Breast epithelium (tissue), 3 donors: ENCODE data around the gene DBNDD1.

Source experiments
- POLR2A ChIP-seq: fragments of 450-650 bp; IDR thresholded peaks from one replicate; pipeline ENCODE4 v1.6.1; 2016; ENCODE audit warnings: antibody characterized with exemption, mild to moderate bottlenecking, moderate library complexity
- POLR2AphosphoS5 ChIP-seq, 3 donors: sonication (generic); formaldehyde crosslinking; IDR thresholded peaks; one replicate each; pipeline ENCODE4 v1.6.1; 2017; ENCODE audit warnings: antibody characterized with exemption in 3 of 3
- TF ChIP-seq, protein P1 (sequence below), 3 donors: fragments of 450-650 bp; IDR thresholded peaks; one replicate each; pipeline ENCODE4 v1.5.1; 2016 to 2017; ENCODE audit warnings: antibody characterized with exemption in 3 of 3, mild to moderate bottlenecking in 3 of 3, moderate library complexity in 3 of 3

DNA sequence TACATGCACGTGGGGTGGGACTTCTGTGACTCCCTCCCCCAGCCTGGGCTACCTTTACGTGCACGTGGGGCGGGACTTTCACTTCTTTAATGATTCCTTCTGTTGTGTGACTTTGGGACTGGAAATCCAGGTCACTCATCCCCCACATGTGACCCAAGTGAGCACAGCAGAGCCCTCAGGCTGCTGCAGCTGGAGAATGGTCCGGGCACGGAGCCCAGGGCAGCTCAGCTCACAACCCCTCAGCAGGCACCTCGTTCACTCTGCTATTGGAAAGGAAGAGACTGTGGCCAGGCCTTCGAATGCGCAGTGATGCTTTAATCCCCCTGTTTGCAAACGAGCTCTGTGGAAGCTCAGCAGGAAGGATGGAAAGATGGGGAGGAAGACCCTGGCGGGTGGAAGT lies 14.7 kb downstream of the DBNDD1 start:
- TF ChIP-seq, protein P1, sequence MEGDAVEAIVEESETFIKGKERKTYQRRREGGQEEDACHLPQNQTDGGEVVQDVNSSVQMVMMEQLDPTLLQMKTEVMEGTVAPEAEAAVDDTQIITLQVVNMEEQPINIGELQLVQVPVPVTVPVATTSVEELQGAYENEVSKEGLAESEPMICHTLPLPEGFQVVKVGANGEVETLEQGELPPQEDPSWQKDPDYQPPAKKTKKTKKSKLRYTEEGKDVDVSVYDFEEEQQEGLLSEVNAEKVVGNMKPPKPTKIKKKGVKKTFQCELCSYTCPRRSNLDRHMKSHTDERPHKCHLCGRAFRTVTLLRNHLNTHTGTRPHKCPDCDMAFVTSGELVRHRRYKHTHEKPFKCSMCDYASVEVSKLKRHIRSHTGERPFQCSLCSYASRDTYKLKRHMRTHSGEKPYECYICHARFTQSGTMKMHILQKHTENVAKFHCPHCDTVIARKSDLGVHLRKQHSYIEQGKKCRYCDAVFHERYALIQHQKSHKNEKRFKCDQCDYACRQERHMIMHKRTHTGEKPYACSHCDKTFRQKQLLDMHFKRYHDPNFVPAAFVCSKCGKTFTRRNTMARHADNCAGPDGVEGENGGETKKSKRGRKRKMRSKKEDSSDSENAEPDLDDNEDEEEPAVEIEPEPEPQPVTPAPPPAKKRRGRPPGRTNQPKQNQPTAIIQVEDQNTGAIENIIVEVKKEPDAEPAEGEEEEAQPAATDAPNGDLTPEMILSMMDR (IDR thresholded peaks at IDR 0.05): no peak
- no peak for TF ChIP-seq POLR2AphosphoS5 (IDR thresholded peaks at IDR 0.05)
- no peak for TF ChIP-seq POLR2A
